LNCaP clone FGC (cell line): ENCODE results near the gene PCDHGA5.
"Not testable (repeated sequence)": the region's sequence is repeated elsewhere in the genome, so short reads cannot be mapped to it uniquely, and the experiment has no call there.

Source experiments
- DNase-seq: peaks from one replicate; pipeline ENCODE4 v3.0.0-alpha.2; 2011; ENCODE audit warnings: low read depth
- H3K4me3 ChIP-seq: 2 replicates; pipeline ENCODE4 v1.5.1; 2011; ENCODE audit warnings: mild to moderate bottlenecking, low read depth, low read length, control low read depth
- TF ChIP-seq, protein P1 (sequence below): IDR thresholded peaks from 2 replicates; pipeline ENCODE4 v1.5.1; 2012; ENCODE audit warnings: mild to moderate bottlenecking; ENCODE audit not compliant: control insufficient read depth, insufficient read depth; ENCODE audit errors: extremely low read depth

PCDHGA5 gene

GRCh38 chr5:141403387-141403786, 39.4 kb downstream of the PCDHGA5 start:
- TF ChIP-seq, protein P1, sequence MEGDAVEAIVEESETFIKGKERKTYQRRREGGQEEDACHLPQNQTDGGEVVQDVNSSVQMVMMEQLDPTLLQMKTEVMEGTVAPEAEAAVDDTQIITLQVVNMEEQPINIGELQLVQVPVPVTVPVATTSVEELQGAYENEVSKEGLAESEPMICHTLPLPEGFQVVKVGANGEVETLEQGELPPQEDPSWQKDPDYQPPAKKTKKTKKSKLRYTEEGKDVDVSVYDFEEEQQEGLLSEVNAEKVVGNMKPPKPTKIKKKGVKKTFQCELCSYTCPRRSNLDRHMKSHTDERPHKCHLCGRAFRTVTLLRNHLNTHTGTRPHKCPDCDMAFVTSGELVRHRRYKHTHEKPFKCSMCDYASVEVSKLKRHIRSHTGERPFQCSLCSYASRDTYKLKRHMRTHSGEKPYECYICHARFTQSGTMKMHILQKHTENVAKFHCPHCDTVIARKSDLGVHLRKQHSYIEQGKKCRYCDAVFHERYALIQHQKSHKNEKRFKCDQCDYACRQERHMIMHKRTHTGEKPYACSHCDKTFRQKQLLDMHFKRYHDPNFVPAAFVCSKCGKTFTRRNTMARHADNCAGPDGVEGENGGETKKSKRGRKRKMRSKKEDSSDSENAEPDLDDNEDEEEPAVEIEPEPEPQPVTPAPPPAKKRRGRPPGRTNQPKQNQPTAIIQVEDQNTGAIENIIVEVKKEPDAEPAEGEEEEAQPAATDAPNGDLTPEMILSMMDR, result no peak
- no peak overlapping the region for H3K4me3 ChIP-seq
- DNase-seq, result no peak

GRCh38 chr5:141407790-141408505, 44.0 kb downstream of the PCDHGA5 start, which contains the start of gene PCDHGB6:
PCDHGB6 (plus strand) TSS chr5:141408021; CDS start chr5:141408203, 182 bp downstream.
- DNase-seq, H3K4me3 ChIP-seq: not testable (repeated sequence)
- TF ChIP-seq, protein P1, result peak; percentile 37; the same call in 1 of the 2 replicates

GRCh38 chr5:141409598-141410306, 45.8 kb downstream of the PCDHGA5 start:
- DNase-seq, result no peak
- TF ChIP-seq, protein P1, result no peak
- H3K4me3 ChIP-seq, result no peak overlapping the region

DNA sequence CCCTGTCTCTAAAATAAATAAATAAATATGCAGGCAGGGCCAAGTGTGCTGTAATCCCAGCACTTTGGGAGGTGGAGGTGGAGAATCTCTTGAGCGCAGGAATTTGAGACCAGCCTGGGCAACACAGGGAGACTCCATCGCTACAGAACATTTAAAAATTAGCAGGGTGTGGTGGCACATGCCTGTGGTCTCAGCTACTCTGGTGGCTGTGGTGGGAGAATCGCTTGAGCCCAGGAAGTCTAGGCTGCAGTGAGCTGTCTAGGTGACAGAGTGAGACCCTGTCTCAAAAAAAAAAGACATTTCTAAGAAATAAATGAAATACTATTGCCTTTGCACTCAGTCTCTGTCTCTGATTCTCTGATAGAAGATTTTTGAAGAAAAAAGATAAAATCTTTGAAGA, 47.6 kb downstream of the PCDHGA5 start:
- TF ChIP-seq, protein P1, result no peak
- no peak overlapping the region for H3K4me3 ChIP-seq
- no peak for DNase-seq

DNA sequence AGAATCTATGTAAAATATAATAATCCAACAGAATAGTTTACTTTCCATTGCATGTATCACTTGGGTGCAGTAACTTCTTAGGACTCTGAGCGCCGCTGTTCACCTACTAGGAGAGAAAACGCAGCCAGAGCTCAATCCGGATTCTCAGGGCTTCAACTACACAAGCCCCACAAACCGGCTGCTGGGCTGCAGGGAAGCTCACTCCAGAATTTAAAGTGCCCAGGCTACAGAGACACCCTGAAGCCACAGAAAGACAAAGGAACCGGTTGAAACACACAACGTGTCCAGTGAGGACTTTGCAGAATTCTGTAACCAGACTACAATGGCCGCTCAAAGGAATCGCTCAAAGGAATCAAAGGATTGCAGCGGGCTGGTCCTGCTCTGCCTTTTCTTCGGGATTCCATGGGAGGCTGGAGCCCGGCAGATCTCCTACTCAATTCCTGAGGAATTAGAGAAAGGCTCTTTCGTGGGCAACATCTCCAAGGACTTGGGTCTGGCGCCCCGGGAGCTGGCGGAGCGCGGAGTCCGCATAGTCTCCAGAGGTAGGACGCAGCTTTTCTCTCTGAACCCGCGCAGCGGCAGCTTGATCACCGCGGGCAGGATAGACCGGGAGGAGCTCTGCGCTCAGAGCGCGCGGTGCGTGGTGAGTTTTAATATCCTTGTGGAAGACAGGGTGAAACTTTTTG, 49.0 kb downstream of the PCDHGA5 start, which contains the start of gene PCDHGA10:
TSS of gene PCDHGA10 (plus strand) at position 134 of the 686 bp plus-strand sequence. CDS start at position 323, 189 bp downstream.
- TF ChIP-seq, protein P1, result peak; percentile 69
- peak; percentile 30 for DNase-seq
- peak within 1 kb of the TSS; percentile 67 for H3K4me3 ChIP-seq

DNA sequence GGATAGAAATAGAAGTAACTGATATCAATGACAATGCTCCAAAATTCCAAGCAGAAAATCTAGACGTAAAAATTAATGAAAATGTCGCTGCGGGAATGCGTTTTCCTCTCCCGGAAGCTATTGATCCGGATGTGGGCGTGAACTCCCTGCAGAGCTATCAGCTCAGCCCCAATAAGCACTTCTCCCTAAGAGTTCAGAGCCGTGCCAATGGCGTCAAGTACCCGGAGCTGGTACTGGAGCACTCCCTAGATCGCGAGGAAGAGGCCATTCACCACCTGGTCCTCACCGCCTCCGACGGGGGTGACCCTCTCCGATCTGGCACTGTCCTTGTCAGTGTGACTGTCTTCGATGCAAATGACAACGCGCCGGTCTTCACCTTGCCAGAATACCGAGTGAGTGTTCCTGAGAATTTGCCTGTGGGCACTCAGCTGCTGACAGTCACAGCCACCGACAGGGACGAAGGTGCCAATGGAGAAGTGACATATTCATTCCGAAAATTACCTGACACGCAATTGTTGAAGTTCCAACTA, 49.6 kb downstream of the PCDHGA5 start:
- TF ChIP-seq, protein P1, result no peak
- peak overlapping the region; percentile 67 for H3K4me3 ChIP-seq
- no peak for DNase-seq

DNA sequence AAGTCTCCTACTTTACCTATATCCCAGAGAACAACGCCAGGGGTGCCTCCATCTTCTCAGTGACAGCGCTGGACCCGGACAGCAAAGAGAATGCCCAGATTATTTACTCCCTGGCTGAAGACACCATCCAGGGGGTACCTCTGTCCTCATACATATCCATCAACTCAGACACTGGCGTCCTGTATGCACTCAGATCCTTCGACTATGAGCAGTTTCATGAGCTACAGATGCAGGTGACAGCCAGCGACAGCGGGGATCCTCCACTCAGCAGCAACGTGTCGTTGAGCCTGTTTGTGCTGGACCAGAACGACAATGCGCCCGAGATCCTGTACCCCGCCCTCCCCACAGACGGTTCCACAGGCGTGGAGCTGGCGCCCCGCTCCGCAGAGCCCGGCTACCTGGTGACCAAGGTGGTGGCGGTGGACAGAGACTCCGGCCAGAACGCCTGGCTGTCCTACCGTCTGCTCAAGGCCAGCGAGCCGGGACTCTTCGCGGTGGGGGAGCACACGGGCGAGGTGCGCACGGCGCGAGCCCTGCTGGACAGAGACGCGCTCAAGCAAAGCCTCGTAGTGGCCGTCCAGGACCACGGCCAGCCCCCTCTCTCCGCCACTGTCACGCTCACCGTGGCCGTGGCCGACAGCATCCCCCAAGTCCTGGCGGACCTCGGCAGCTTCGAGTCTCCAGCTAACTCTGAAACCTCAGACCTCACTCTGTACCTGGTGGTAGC, 50.7 kb downstream of the PCDHGA5 start:
- not testable (repeated sequence) for DNase-seq, H3K4me3 ChIP-seq

GRCh38 chr5:141415275-141415618, 51.3 kb downstream of the PCDHGA5 start:
- DNase-seq, H3K4me3 ChIP-seq: not testable (repeated sequence)
